CD4-positive, alpha-beta memory T cell (primary cell): ENCODE measurements around the gene WWC1. TPM values are rescaled to one million over a fixed set of nuclear protein-coding genes. Genes with fewer than 3 reads are reported as not detected.

Experiments
- CTCF ChIA-PET: fragments of 350-600 bp; sonication (Branson Sonifier 250); formaldehyde crosslinking; loops from one replicate; lab custom pipeline; 2021; ENCODE audit warnings: inconsistent platforms; ENCODE audit not compliant: partially characterized antibody; lab: Charles Lee
- POLR2A ChIA-PET: fragments of 350-600 bp; sonication (Branson Sonifier 250); formaldehyde crosslinking; loops from one replicate; lab custom pipeline; 2021; ENCODE audit not compliant: partially characterized antibody; lab: Charles Lee
- DNase-seq, 5 donors: peaks; one replicate each; pipeline versions ENCODE4 v3.0.0 to v3.0.0-alpha.2; 2020 to 2022; ENCODE audit warnings: mixed read lengths in 1 of 5
- H3K27ac ChIP-seq: one replicate; pipeline ENCODE4 v1.7.0; 2013; ENCODE audit warnings: low read depth, low read length
- H3K27me3 ChIP-seq: 2 replicates; pipeline ENCODE4 v1.7.0; 2013; ENCODE audit warnings: mild to moderate bottlenecking, low read length, moderate library complexity; ENCODE audit not compliant: insufficient read depth
- H3K36me3 ChIP-seq: 2 replicates; pipeline ENCODE4 v1.7.0; 2013; ENCODE audit warnings: mild to moderate bottlenecking, low read length, moderate library complexity; ENCODE audit not compliant: insufficient read depth
- H3K4me1 ChIP-seq: 2 replicates; pipeline ENCODE4 v1.7.0; 2013; ENCODE audit warnings: mild to moderate bottlenecking, low read length, moderate library complexity; ENCODE audit not compliant: insufficient read depth
- H3K4me3 ChIP-seq, 2 donors: one replicate each; pipeline ENCODE4 v1.7.0; 2013; ENCODE audit warnings: low read length in 2 of 2, mild to moderate bottlenecking in 1 of 2
- H3K9me3 ChIP-seq, 2 donors: one replicate each; pipeline ENCODE4 v1.7.0; 2013; ENCODE audit warnings: low read length in 2 of 2, control low read depth in 1 of 2; ENCODE audit not compliant: control insufficient read depth in 1 of 2
- H3K27ac Mint-ChIP-seq, 7 donors: one replicate each; pipeline ENCODE4 v1.8.0; 2020 to 2021; ENCODE audit warnings: mixed read lengths in 7 of 7, mild to moderate bottlenecking in 6 of 7, inconsistent platforms in 3 of 7, moderate library complexity in 3 of 7
- H3K27me3 Mint-ChIP-seq, 2 donors: one replicate each; pipeline ENCODE4 v1.8.0; 2020 to 2021; ENCODE audit warnings: mixed read lengths in 2 of 2
- H3K36me3 Mint-ChIP-seq, 2 donors: one replicate each; pipeline ENCODE4 v1.8.0; 2020 to 2021; ENCODE audit warnings: mixed read lengths in 2 of 2, inconsistent platforms in 1 of 2, mild to moderate bottlenecking in 1 of 2
- H3K4me1 Mint-ChIP-seq, 4 donors: one replicate each; pipeline ENCODE4 v1.8.0; 2020 to 2021; ENCODE audit warnings: mixed read lengths in 4 of 4, mild to moderate bottlenecking in 1 of 4
- H3K4me3 Mint-ChIP-seq, 8 donors: one replicate each; pipeline ENCODE4 v1.8.0; 2020 to 2021; ENCODE audit warnings: mixed read lengths in 8 of 8, mild to moderate bottlenecking in 7 of 8, moderate library complexity in 6 of 8, inconsistent platforms in 3 of 8
- H3K9me3 Mint-ChIP-seq, 8 donors: one replicate each; pipeline ENCODE4 v1.8.0; 2020 to 2021; ENCODE audit warnings: mixed read lengths in 8 of 8, mild to moderate bottlenecking in 5 of 8, inconsistent platforms in 3 of 8, moderate library complexity in 1 of 8
- intact Hi-C: fragments of 100-400 bp; cut with micrococcal nuclease; formaldehyde crosslinking; loops from one replicate; pipeline ENCODE4 v1.15.1; 2023
- polyA plus RNA-seq, 2 donors: library from polyadenylated mRNA; unstranded; fragments of 300-500 nt; fragmentation: Illumina TruSeq; gene quantifications; one replicate each; pipeline ENCODE4 v1.2.3, GENCODE V29; 2021
- total RNA-seq, 2 experiments: library from RNA; stranded (reverse); gene quantifications; one replicate each; pipeline ENCODE4 v1.2.3, GENCODE V29; 2021

Gene WWC1
- total and polyA plus RNA-seq, 4 experiments from 2014 or later = 0.22 to 2.7 (median 1.5) TPM

- Mint-ChIP-seq H3K4me1 (peaks cover 0 to 3% (median 0%) of the 10 kb centered on the region in 4 donors), H3K36me3 (peaks cover 0 to 12% of the 10 kb centered on the region in 2 donors), H3K27ac (no peak overlapping the region), H3K27me3 (no peaks in the 10 kb centered on the region), H3K9me3 (no peaks in the 10 kb centered on the region), H3K4me3 (no peak overlapping the region)
- no peak overlapping the region for H3K4me3 ChIP-seq
- CTCF ChIA-PET = no interaction called here
- H3K9me3 ChIP-seq = no peaks in the 10 kb centered on the region
- POLR2A ChIA-PET = no interaction called here
- no peak overlapping the region for H3K27ac ChIP-seq
- DNase-seq = no peak
- H3K36me3 ChIP-seq = no peaks in the 10 kb centered on the region
- intact Hi-C loops = no loop called here
- no peaks in the 10 kb centered on the region for H3K27me3 ChIP-seq
- H3K4me1 ChIP-seq = no peaks in the 10 kb centered on the region
Measured at GRCh38 chr5:168467755-168468330, 176.4 kb downstream of the WWC1 start.

GRCh38 chr5:168468836-168469235, 177.4 kb downstream of the WWC1 start:
- Mint-ChIP-seq H3K4me1 (peaks cover 0 to 3% (median 0%) of the 10 kb centered on the region in 4 donors), H3K4me3 (no peak overlapping the region), H3K27ac (no peak overlapping the region), H3K9me3 (no peaks in the 10 kb centered on the region), H3K27me3 (no peaks in the 10 kb centered on the region), H3K36me3 (peaks cover 0 to 11% of the 10 kb centered on the region in 2 donors)
- no peaks in the 10 kb centered on the region for H3K27me3 ChIP-seq
- no peak for DNase-seq
- intact Hi-C loops = no loop called here
- H3K4me1 ChIP-seq = no peaks in the 10 kb centered on the region
- no peaks in the 10 kb centered on the region for H3K36me3 ChIP-seq
- H3K9me3 ChIP-seq = no peaks in the 10 kb centered on the region
- H3K4me3 ChIP-seq = no peak overlapping the region
- ChIA-PET POLR2A (no interaction called here), CTCF (no interaction called here)
- no peak overlapping the region for H3K27ac ChIP-seq

GRCh38 chr5:168469816-168470215, 178.4 kb downstream of the WWC1 start:
- CTCF ChIA-PET = no interaction called here
- DNase-seq = no peak
- Mint-ChIP-seq H3K4me3 (no peak overlapping the region), H3K9me3 (no peaks in the 10 kb centered on the region), H3K27me3 (no peaks in the 10 kb centered on the region), H3K36me3 (peaks cover 0 to 9% of the 10 kb centered on the region in 2 donors), H3K27ac (no peak overlapping the region), H3K4me1 (no peaks in the 10 kb centered on the region)
- Histone ChIP-seq H3K27ac (no peak overlapping the region), H3K4me1 (no peaks in the 10 kb centered on the region), H3K36me3 (no peaks in the 10 kb centered on the region), H3K4me3 (no peak overlapping the region), H3K9me3 (no peaks in the 10 kb centered on the region), H3K27me3 (no peaks in the 10 kb centered on the region)
- intact Hi-C loops = no loop called here
- POLR2A ChIA-PET = no interaction called here

- peaks cover 0 to 3% of the 10 kb centered on the region in 2 donors for H3K36me3 Mint-ChIP-seq
- Histone ChIP-seq H3K27me3 (no peaks in the 10 kb centered on the region), H3K4me3 (no peak overlapping the region), H3K36me3 (no peaks in the 10 kb centered on the region), H3K27ac (no peak overlapping the region), H3K4me1 (no peaks in the 10 kb centered on the region), H3K9me3 (no peaks in the 10 kb centered on the region)
- no peak overlapping the region for H3K27ac Mint-ChIP-seq
- DNase-seq = no peak
- H3K9me3 Mint-ChIP-seq = no peaks in the 10 kb centered on the region
- ChIA-PET POLR2A (no interaction called here), CTCF (interaction anchor here (0.9 kb wide), 1 partner anchor 13 kb away, joined by 4 read pairs; no protein-coding TSS in a partner anchor)
- no peaks in the 10 kb centered on the region for H3K4me1 Mint-ChIP-seq
- no peak overlapping the region for H3K4me3 Mint-ChIP-seq
- intact Hi-C loops = no loop called here
- H3K27me3 Mint-ChIP-seq = no peaks in the 10 kb centered on the region
Measured at GRCh38 chr5:168471785-168472184, 180.3 kb downstream of the WWC1 start.

- Histone ChIP-seq H3K27me3 (no peaks in the 10 kb centered on the region), H3K4me1 (no peaks in the 10 kb centered on the region), H3K4me3 (no peak overlapping the region), H3K27ac (no peak overlapping the region), H3K9me3 (no peaks in the 10 kb centered on the region), H3K36me3 (no peaks in the 10 kb centered on the region)
- ChIA-PET POLR2A (no interaction called here), CTCF (interaction anchor here (0.9 kb wide), 1 partner anchor 14 kb away, joined by 4 read pairs; no protein-coding TSS in a partner anchor)
- intact Hi-C loops = no loop called here
- no peak overlapping the region for H3K4me3 Mint-ChIP-seq
- DNase-seq = no peak
- H3K36me3 Mint-ChIP-seq = peaks cover 0 to 1% of the 10 kb centered on the region in 2 donors
- no peaks in the 10 kb centered on the region for H3K27me3 Mint-ChIP-seq
- H3K27ac Mint-ChIP-seq = no peak overlapping the region
- H3K9me3 Mint-ChIP-seq = no peaks in the 10 kb centered on the region
- H3K4me1 Mint-ChIP-seq = no peaks in the 10 kb centered on the region
Measured at GRCh38 chr5:168472329-168472728, 180.9 kb downstream of the WWC1 start.

GRCh38 chr5:168474319-168474718, 182.9 kb downstream of the WWC1 start:
- H3K9me3 ChIP-seq = no peaks in the 10 kb centered on the region
- no peaks in the 10 kb centered on the region for H3K36me3 Mint-ChIP-seq
- no peak overlapping the region for H3K4me3 Mint-ChIP-seq
- intact Hi-C loops = no loop called here
- H3K27ac Mint-ChIP-seq = no peak overlapping the region
- H3K4me3 ChIP-seq = no peak overlapping the region
- no peaks in the 10 kb centered on the region for H3K27me3 ChIP-seq
- no peak overlapping the region for H3K27ac ChIP-seq
- POLR2A ChIA-PET = no interaction called here
- H3K36me3 ChIP-seq = no peaks in the 10 kb centered on the region
- H3K27me3 Mint-ChIP-seq = no peaks in the 10 kb centered on the region
- H3K4me1 Mint-ChIP-seq = no peaks in the 10 kb centered on the region
- DNase-seq = no peak
- CTCF ChIA-PET = no interaction called here
- peaks cover 0 to 2% (median 0%) of the 10 kb centered on the region in 8 donors for H3K9me3 Mint-ChIP-seq
- H3K4me1 ChIP-seq = no peaks in the 10 kb centered on the region

- Mint-ChIP-seq H3K9me3 (peaks cover 0 to 2% (median 0%) of the 10 kb centered on the region in 8 donors), H3K27me3 (peaks cover 0 to 2% of the 10 kb centered on the region in 2 donors), H3K4me1 (peaks cover 2 to 11% (median 4%) of the 10 kb centered on the region in 4 donors), H3K36me3 (no peaks in the 10 kb centered on the region), H3K27ac (peak overlapping the region in 1 of 7 donors; percentile 51), H3K4me3 (no peak overlapping the region)
- DNase-seq = no peak
- intact Hi-C loops = no loop called here
- no peaks in the 10 kb centered on the region for H3K36me3 ChIP-seq
- H3K27ac ChIP-seq = no peak overlapping the region
- H3K4me3 ChIP-seq = no peak overlapping the region
- POLR2A ChIA-PET = no interaction called here
- H3K9me3 ChIP-seq = no peaks in the 10 kb centered on the region
- no peaks in the 10 kb centered on the region for H3K4me1 ChIP-seq
- H3K27me3 ChIP-seq = no peaks in the 10 kb centered on the region
- CTCF ChIA-PET = interaction anchor here (1.4 kb wide), 1 partner anchor 9 kb away, joined by 3 read pairs; the partner anchor contains the start of gene RARS1
Measured at GRCh38 chr5:168477060-168477459, 185.6 kb downstream of the WWC1 start.
